IPS-18a (cell line): ENCODE measurements around the gene ZDHHC14.
A peak's percentile ranks its signal among the peaks of the same experiment; 100 is the strongest.

Experiments used
- H3K27ac ChIP-seq: one replicate; pipeline ENCODE4 v1.5.1; 2013; ENCODE audit warnings: low read length
- H3K27me3 ChIP-seq: one replicate; pipeline ENCODE4 v1.6.1; 2013; ENCODE audit warnings: mild to moderate bottlenecking, low read length; ENCODE audit not compliant: control insufficient read depth, insufficient read depth
- H3K36me3 ChIP-seq: one replicate; pipeline ENCODE4 v1.6.1; 2013; ENCODE audit warnings: low read depth, low read length; ENCODE audit not compliant: control insufficient read depth
- H3K4me1 ChIP-seq: one replicate; pipeline ENCODE4 v1.6.1; 2013; ENCODE audit warnings: low read depth, low read length; ENCODE audit not compliant: control insufficient read depth
- H3K4me3 ChIP-seq: one replicate; pipeline ENCODE4 v1.5.1; 2013; ENCODE audit warnings: low read length
- H3K9ac ChIP-seq: one replicate; pipeline ENCODE4 v1.6.1; 2013; ENCODE audit warnings: mild to moderate bottlenecking, low read length, moderate library complexity
- H3K9me3 ChIP-seq: one replicate; pipeline ENCODE4 v1.6.1; 2013; ENCODE audit warnings: low read depth, low read length; ENCODE audit not compliant: control insufficient read depth

The ZDHHC14 gene

GRCh38 chr6:157534134-157534871 is 153.3 kb downstream of the ZDHHC14 start:
- peaks cover 54% of the 10 kb centered on the region for H3K4me1 ChIP-seq
- H3K36me3 ChIP-seq = no peaks in the 10 kb centered on the region
- H3K9me3 ChIP-seq = no peaks in the 10 kb centered on the region
- H3K27ac ChIP-seq = no peak overlapping the region
- H3K27me3 ChIP-seq = peaks cover 8% of the 10 kb centered on the region
- no peak overlapping the region for H3K9ac ChIP-seq
- no peak overlapping the region for H3K4me3 ChIP-seq

- Histone ChIP-seq H3K27ac (no peak overlapping the region), H3K9me3 (no peaks in the 10 kb centered on the region), H3K4me1 (peaks cover 54% of the 10 kb centered on the region), H3K36me3 (no peaks in the 10 kb centered on the region), H3K9ac (no peak overlapping the region), H3K4me3 (peak overlapping the region; percentile 9), H3K27me3 (peaks cover 8% of the 10 kb centered on the region)
Measured at GRCh38 chr6:157534977-157535339, 154.0 kb downstream of the ZDHHC14 start.

- no peak overlapping the region for H3K27ac ChIP-seq
- peaks cover 8% of the 10 kb centered on the region for H3K27me3 ChIP-seq
- H3K36me3 ChIP-seq = no peaks in the 10 kb centered on the region
Measured at GRCh38 chr6:157535340-157536222, 154.6 kb downstream of the ZDHHC14 start.

GRCh38 chr6:157536223-157536545 is 155.2 kb downstream of the ZDHHC14 start:
- H3K9me3 ChIP-seq = no peaks in the 10 kb centered on the region
- H3K4me1 ChIP-seq = peaks cover 42% of the 10 kb centered on the region
- no peaks in the 10 kb centered on the region for H3K36me3 ChIP-seq
- H3K27ac ChIP-seq = no peak overlapping the region
- no peak overlapping the region for H3K9ac ChIP-seq
- no peak overlapping the region for H3K4me3 ChIP-seq
- H3K27me3 ChIP-seq = peaks cover 8% of the 10 kb centered on the region

More at GRCh38 chr6:157535340-157536222, 154.6 kb downstream of the ZDHHC14 start:
- Histone ChIP-seq H3K4me3 (peak overlapping the region; percentile 9), H3K9ac (no peak overlapping the region), H3K9me3 (no peaks in the 10 kb centered on the region), H3K4me1 (peaks cover 48% of the 10 kb centered on the region)

- Histone ChIP-seq H3K27me3 (peaks cover 8% of the 10 kb centered on the region), H3K36me3 (no peaks in the 10 kb centered on the region), H3K4me3 (no peak overlapping the region), H3K27ac (no peak overlapping the region), H3K9me3 (no peaks in the 10 kb centered on the region), H3K4me1 (peaks cover 29% of the 10 kb centered on the region), H3K9ac (no peak overlapping the region)
Measured at GRCh38 chr6:157537556-157537955, 156.6 kb downstream of the ZDHHC14 start.

GRCh38 chr6:157538168-157538567 is 157.2 kb downstream of the ZDHHC14 start:
- H3K4me1 ChIP-seq = peaks cover 22% of the 10 kb centered on the region

GRCh38 chr6:157538698-157539097 is 157.7 kb downstream of the ZDHHC14 start:
- Histone ChIP-seq H3K27ac (no peak overlapping the region), H3K9ac (no peak overlapping the region)

More at GRCh38 chr6:157538168-157538567, 157.2 kb downstream of the ZDHHC14 start:
- no peaks in the 10 kb centered on the region for H3K9me3 ChIP-seq
- no peak overlapping the region for H3K27ac ChIP-seq
- no peaks in the 10 kb centered on the region for H3K36me3 ChIP-seq
- peaks cover 8% of the 10 kb centered on the region for H3K27me3 ChIP-seq
- H3K4me3 ChIP-seq = no peak overlapping the region
- H3K9ac ChIP-seq = no peak overlapping the region

GRCh38 chr6:157539421-157539822 is 158.4 kb downstream of the ZDHHC14 start:
- Histone ChIP-seq H3K4me1 (peaks cover 14% of the 10 kb centered on the region), H3K9ac (no peak overlapping the region), H3K4me3 (no peak overlapping the region), H3K36me3 (no peaks in the 10 kb centered on the region), H3K9me3 (no peaks in the 10 kb centered on the region), H3K27me3 (peaks cover 2% of the 10 kb centered on the region), H3K27ac (no peak overlapping the region)

More at GRCh38 chr6:157538698-157539097, 157.7 kb downstream of the ZDHHC14 start:
- H3K4me1 ChIP-seq = peaks cover 17% of the 10 kb centered on the region
- no peaks in the 10 kb centered on the region for H3K36me3 ChIP-seq
- no peak overlapping the region for H3K4me3 ChIP-seq
- peaks cover 8% of the 10 kb centered on the region for H3K27me3 ChIP-seq
- H3K9me3 ChIP-seq = no peaks in the 10 kb centered on the region

GRCh38 chr6:157539900-157540752 is 159.1 kb downstream of the ZDHHC14 start:
- Histone ChIP-seq H3K36me3 (no peaks in the 10 kb centered on the region), H3K4me1 (peaks cover 10% of the 10 kb centered on the region), H3K9ac (no peak overlapping the region), H3K27me3 (no peaks in the 10 kb centered on the region), H3K9me3 (no peaks in the 10 kb centered on the region), H3K4me3 (no peak overlapping the region), H3K27ac (no peak overlapping the region)

GRCh38 chr6:157541618-157542413 is 160.8 kb downstream of the ZDHHC14 start:
- Histone ChIP-seq H3K9ac (no peak overlapping the region), H3K9me3 (no peaks in the 10 kb centered on the region), H3K4me1 (peaks cover 11% of the 10 kb centered on the region), H3K27me3 (no peaks in the 10 kb centered on the region), H3K27ac (no peak overlapping the region), H3K36me3 (no peaks in the 10 kb centered on the region), H3K4me3 (no peak overlapping the region)
